ENCODE measurements around the gene LIMS4. TPM values are rescaled to one million over a fixed set of nuclear protein-coding genes. Genes with fewer than 3 reads are reported as not detected.
"Not testable (repeated sequence)": the region's sequence is repeated elsewhere in the genome, so short reads cannot be mapped to it uniquely, and the experiment has no call there.

LIMS4 gene
- total RNA-seq, 1 donor from 2014 or later, result 1.3 TPM

- FAIRE-seq; H3K4me3 ChIP-seq (ENCODE audit: insufficient read depth, low read depth, low read length); H3K27me3 ChIP-seq (ENCODE audit: insufficient read depth, low read length); H3K79me2 ChIP-seq (ENCODE audit: insufficient read depth, low read length); H3K9ac ChIP-seq (ENCODE audit: low read length); H4K20me1 ChIP-seq (ENCODE audit: insufficient read depth, low read length); H2AFZ ChIP-seq (ENCODE audit: low read depth, low read length); H3K4me2 ChIP-seq (ENCODE audit: low read length); H3K27me3 Mint-ChIP-seq (ENCODE audit: low read depth, unreplicated experiment); DNase-seq (ENCODE audit: low read depth); H3K4me3 Mint-ChIP-seq (ENCODE audit: unreplicated experiment); H3K36me3 ChIP-seq (ENCODE audit: insufficient read depth, low read length); H3K27ac ChIP-seq (ENCODE audit: low read depth, low read length); H3K9me3 Mint-ChIP-seq (ENCODE audit: unreplicated experiment); H3K4me1 Mint-ChIP-seq (ENCODE audit: low read depth, unreplicated experiment); H3K4me1 ChIP-seq (ENCODE audit: insufficient read depth, low read length); H3K36me3 Mint-ChIP-seq (ENCODE audit: low read depth, unreplicated experiment); H3K27ac Mint-ChIP-seq (ENCODE audit: unreplicated experiment); H3K9me3 ChIP-seq (ENCODE audit: insufficient read depth, low read depth, low read length): not testable (repeated sequence)
Measured at GRCh38 chr2:110443305-110444005, 29.2 kb downstream of the LIMS4 start.

GRCh38 chr2:110441905-110442304 is 30.7 kb downstream of the LIMS4 start:
- H3K36me3 Mint-ChIP-seq (ENCODE audit: low read depth, unreplicated experiment); H2AFZ ChIP-seq (ENCODE audit: low read depth, low read length); DNase-seq (ENCODE audit: low read depth); H3K4me3 ChIP-seq (ENCODE audit: insufficient read depth, low read depth, low read length); H3K4me3 Mint-ChIP-seq (ENCODE audit: unreplicated experiment); H3K27me3 ChIP-seq (ENCODE audit: insufficient read depth, low read length); H3K36me3 ChIP-seq (ENCODE audit: insufficient read depth, low read length); H3K27me3 Mint-ChIP-seq (ENCODE audit: low read depth, unreplicated experiment); H3K79me2 ChIP-seq (ENCODE audit: insufficient read depth, low read length); H3K9ac ChIP-seq (ENCODE audit: low read length); H4K20me1 ChIP-seq (ENCODE audit: insufficient read depth, low read length); H3K9me3 ChIP-seq (ENCODE audit: insufficient read depth, low read depth, low read length); H3K4me1 ChIP-seq (ENCODE audit: insufficient read depth, low read length); H3K27ac Mint-ChIP-seq (ENCODE audit: unreplicated experiment); H3K4me1 Mint-ChIP-seq (ENCODE audit: low read depth, unreplicated experiment); H3K4me2 ChIP-seq (ENCODE audit: low read length); H3K27ac ChIP-seq (ENCODE audit: low read depth, low read length); H3K9me3 Mint-ChIP-seq (ENCODE audit: unreplicated experiment): not testable (repeated sequence)
- FAIRE-seq, result peak; percentile 89

GRCh38 chr2:110434565-110434964 is 38.1 kb downstream of the LIMS4 start:
- not testable (repeated sequence) for H3K9me3 ChIP-seq (ENCODE audit: insufficient read depth, low read depth, low read length); H3K36me3 ChIP-seq (ENCODE audit: insufficient read depth, low read length); DNase-seq (ENCODE audit: low read depth); H3K9ac ChIP-seq (ENCODE audit: low read length); H3K9me3 Mint-ChIP-seq (ENCODE audit: unreplicated experiment); H3K4me1 Mint-ChIP-seq (ENCODE audit: low read depth, unreplicated experiment); H3K4me3 ChIP-seq (ENCODE audit: insufficient read depth, low read depth, low read length); H3K27ac ChIP-seq (ENCODE audit: low read depth, low read length); H3K79me2 ChIP-seq (ENCODE audit: insufficient read depth, low read length); H3K27ac Mint-ChIP-seq (ENCODE audit: unreplicated experiment); H3K36me3 Mint-ChIP-seq (ENCODE audit: low read depth, unreplicated experiment); H3K27me3 Mint-ChIP-seq (ENCODE audit: low read depth, unreplicated experiment); H3K4me3 Mint-ChIP-seq (ENCODE audit: unreplicated experiment); FAIRE-seq; H4K20me1 ChIP-seq (ENCODE audit: insufficient read depth, low read length); H2AFZ ChIP-seq (ENCODE audit: low read depth, low read length); H3K27me3 ChIP-seq (ENCODE audit: insufficient read depth, low read length); H3K4me2 ChIP-seq (ENCODE audit: low read length); H3K4me1 ChIP-seq (ENCODE audit: insufficient read depth, low read length)

- H3K27me3 ChIP-seq (ENCODE audit: insufficient read depth, low read length); H3K9me3 Mint-ChIP-seq (ENCODE audit: unreplicated experiment); H3K4me3 Mint-ChIP-seq (ENCODE audit: unreplicated experiment); H3K36me3 Mint-ChIP-seq (ENCODE audit: low read depth, unreplicated experiment); H3K9ac ChIP-seq (ENCODE audit: low read length); H2AFZ ChIP-seq (ENCODE audit: low read depth, low read length); H3K79me2 ChIP-seq (ENCODE audit: insufficient read depth, low read length); H3K4me3 ChIP-seq (ENCODE audit: insufficient read depth, low read depth, low read length); H4K20me1 ChIP-seq (ENCODE audit: insufficient read depth, low read length); FAIRE-seq; H3K36me3 ChIP-seq (ENCODE audit: insufficient read depth, low read length); H3K4me2 ChIP-seq (ENCODE audit: low read length); H3K27ac Mint-ChIP-seq (ENCODE audit: unreplicated experiment); H3K4me1 ChIP-seq (ENCODE audit: insufficient read depth, low read length); H3K4me1 Mint-ChIP-seq (ENCODE audit: low read depth, unreplicated experiment); H3K27me3 Mint-ChIP-seq (ENCODE audit: low read depth, unreplicated experiment); H3K9me3 ChIP-seq (ENCODE audit: insufficient read depth, low read depth, low read length); H3K27ac ChIP-seq (ENCODE audit: low read depth, low read length); DNase-seq (ENCODE audit: low read depth): not testable (repeated sequence)
Measured at GRCh38 chr2:110425725-110426124, 46.9 kb downstream of the LIMS4 start.

GRCh38 chr2:110424421-110424820 is 48.2 kb downstream of the LIMS4 start:
- FAIRE-seq; H3K4me3 ChIP-seq (ENCODE audit: insufficient read depth, low read depth, low read length); H3K4me1 Mint-ChIP-seq (ENCODE audit: low read depth, unreplicated experiment); H3K36me3 ChIP-seq (ENCODE audit: insufficient read depth, low read length); H3K9me3 Mint-ChIP-seq (ENCODE audit: unreplicated experiment); DNase-seq (ENCODE audit: low read depth); H3K27ac ChIP-seq (ENCODE audit: low read depth, low read length); H3K27me3 ChIP-seq (ENCODE audit: insufficient read depth, low read length); H3K4me1 ChIP-seq (ENCODE audit: insufficient read depth, low read length); H3K9me3 ChIP-seq (ENCODE audit: insufficient read depth, low read depth, low read length); H3K27me3 Mint-ChIP-seq (ENCODE audit: low read depth, unreplicated experiment); H3K79me2 ChIP-seq (ENCODE audit: insufficient read depth, low read length); H3K36me3 Mint-ChIP-seq (ENCODE audit: low read depth, unreplicated experiment); H4K20me1 ChIP-seq (ENCODE audit: insufficient read depth, low read length); H3K4me2 ChIP-seq (ENCODE audit: low read length); H2AFZ ChIP-seq (ENCODE audit: low read depth, low read length); H3K27ac Mint-ChIP-seq (ENCODE audit: unreplicated experiment); H3K4me3 Mint-ChIP-seq (ENCODE audit: unreplicated experiment); H3K9ac ChIP-seq (ENCODE audit: low read length): not testable (repeated sequence)

GRCh38 chr2:110423574-110423962 is 49.0 kb downstream of the LIMS4 start:
- H3K4me1 ChIP-seq (ENCODE audit: insufficient read depth, low read length); H3K27me3 ChIP-seq (ENCODE audit: insufficient read depth, low read length); H3K27ac Mint-ChIP-seq (ENCODE audit: unreplicated experiment); H3K4me1 Mint-ChIP-seq (ENCODE audit: low read depth, unreplicated experiment); H4K20me1 ChIP-seq (ENCODE audit: insufficient read depth, low read length); DNase-seq (ENCODE audit: low read depth); H2AFZ ChIP-seq (ENCODE audit: low read depth, low read length); H3K79me2 ChIP-seq (ENCODE audit: insufficient read depth, low read length); H3K9me3 ChIP-seq (ENCODE audit: insufficient read depth, low read depth, low read length); FAIRE-seq; H3K4me2 ChIP-seq (ENCODE audit: low read length); H3K27ac ChIP-seq (ENCODE audit: low read depth, low read length); H3K9me3 Mint-ChIP-seq (ENCODE audit: unreplicated experiment); H3K36me3 Mint-ChIP-seq (ENCODE audit: low read depth, unreplicated experiment); H3K9ac ChIP-seq (ENCODE audit: low read length); H3K36me3 ChIP-seq (ENCODE audit: insufficient read depth, low read length); H3K4me3 ChIP-seq (ENCODE audit: insufficient read depth, low read depth, low read length); H3K4me3 Mint-ChIP-seq (ENCODE audit: unreplicated experiment); H3K27me3 Mint-ChIP-seq (ENCODE audit: low read depth, unreplicated experiment): not testable (repeated sequence)

All from astrocyte (in vitro differentiated cells and primary cell).